Inferior parietal cortex (tissue), 1 donor: ENCODE measurements around the gene E2F2.

Experiments used
- DNase-seq: peaks from one replicate; pipeline ENCODE4 v3.0.0-alpha.2; 2016; ENCODE audit errors: extremely low spot score

Gene E2F2, protein sequence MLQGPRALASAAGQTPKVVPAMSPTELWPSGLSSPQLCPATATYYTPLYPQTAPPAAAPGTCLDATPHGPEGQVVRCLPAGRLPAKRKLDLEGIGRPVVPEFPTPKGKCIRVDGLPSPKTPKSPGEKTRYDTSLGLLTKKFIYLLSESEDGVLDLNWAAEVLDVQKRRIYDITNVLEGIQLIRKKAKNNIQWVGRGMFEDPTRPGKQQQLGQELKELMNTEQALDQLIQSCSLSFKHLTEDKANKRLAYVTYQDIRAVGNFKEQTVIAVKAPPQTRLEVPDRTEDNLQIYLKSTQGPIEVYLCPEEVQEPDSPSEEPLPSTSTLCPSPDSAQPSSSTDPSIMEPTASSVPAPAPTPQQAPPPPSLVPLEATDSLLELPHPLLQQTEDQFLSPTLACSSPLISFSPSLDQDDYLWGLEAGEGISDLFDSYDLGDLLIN

DNA sequence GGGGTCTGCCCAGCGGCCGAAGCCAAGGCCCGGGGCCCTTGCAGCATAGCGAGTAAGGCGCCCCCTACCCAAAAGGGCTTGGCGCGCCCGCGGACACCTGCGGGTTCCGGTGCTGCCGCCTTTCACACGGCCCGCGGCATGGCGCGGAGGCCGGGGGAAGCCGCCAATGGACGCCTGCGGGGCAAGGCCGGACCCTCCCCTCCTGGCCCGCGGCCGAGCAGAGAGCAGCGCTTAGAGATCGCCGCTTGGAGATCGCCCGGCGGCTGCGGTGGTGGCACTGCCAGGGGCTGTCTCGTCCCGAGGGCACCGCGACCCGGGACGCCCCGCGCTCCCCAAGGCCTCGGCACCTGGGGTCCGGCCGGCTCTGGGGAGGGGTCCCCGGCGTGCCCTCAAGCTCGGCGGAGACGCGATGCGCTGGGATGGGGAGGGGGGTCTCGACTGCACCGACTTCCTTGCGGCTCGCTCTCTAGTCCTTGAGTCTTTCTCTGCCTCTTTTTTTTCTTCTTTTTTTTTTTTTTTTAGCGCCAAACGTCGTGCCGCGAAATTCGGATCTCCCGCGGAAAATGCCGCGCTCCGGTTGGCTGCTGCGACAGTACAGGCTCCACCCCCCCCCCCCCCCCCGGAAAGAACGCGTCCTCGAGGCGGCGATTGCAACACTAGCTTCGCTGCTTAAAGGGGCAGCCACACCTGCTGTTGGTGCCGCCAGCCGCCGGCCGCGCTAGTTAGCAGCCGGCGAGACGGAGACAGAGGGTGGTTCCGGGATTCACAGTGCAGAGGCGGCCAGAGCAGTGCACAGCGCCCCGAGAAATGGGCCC lies at the start of gene E2F2:
E2F2 (minus strand) TSS at position 487 of the 815 bp plus-strand sequence; CDS start at position 47, 440 bp downstream.
- peak; percentile 73 for DNase-seq

DNA sequence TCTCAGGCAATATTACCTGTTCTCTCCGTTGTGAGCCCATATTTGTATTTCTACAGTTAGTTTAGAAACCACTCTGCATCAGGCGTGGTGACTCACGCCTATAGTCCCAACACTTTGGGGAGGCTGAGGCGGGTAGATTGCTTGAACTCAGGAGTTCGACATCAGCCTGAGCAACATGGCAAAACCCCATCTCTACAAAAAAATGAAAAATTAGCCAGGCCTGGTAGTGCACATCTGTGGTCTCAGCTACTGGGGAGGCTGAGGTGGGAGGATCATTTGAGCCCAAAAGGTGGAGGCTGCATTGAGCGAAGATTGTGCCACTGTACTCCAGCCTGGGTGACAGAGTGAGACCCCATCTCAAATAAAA lies 47.9 kb upstream of the E2F2 start:
- DNase-seq: no peak

DNA sequence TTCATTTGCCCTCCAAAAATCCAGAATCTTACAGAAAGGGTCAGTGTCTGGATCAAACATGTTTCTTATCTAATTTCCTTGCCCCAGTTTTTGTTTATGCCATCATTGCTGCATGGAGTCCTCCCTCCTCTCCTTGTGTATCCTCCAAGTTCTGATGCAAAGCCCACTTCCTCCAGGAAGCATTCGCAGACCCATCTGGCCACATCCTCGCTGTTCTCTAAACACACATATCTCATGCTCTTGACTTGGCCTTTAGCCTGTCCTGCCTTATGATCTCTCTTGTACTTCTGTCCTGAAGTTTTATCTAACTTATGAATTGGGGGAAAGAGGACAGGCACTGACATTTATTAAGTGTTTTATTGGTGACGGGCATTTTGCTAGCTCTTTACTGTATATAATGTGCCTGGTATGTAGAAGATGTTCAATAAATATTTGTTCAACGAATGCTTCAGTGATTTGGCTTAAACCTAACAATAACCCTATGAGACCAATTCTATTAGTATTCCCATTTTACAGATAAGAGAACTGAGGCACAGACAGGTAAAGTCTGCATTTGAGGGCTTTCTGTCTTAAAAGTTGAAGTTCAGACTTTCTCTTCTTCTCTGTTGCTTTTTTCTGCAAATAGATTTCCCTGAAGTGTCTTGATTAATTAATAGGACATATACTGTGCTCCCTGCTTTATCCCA lies 47.4 kb upstream of the E2F2 start:
- DNase-seq: no peak

DNA sequence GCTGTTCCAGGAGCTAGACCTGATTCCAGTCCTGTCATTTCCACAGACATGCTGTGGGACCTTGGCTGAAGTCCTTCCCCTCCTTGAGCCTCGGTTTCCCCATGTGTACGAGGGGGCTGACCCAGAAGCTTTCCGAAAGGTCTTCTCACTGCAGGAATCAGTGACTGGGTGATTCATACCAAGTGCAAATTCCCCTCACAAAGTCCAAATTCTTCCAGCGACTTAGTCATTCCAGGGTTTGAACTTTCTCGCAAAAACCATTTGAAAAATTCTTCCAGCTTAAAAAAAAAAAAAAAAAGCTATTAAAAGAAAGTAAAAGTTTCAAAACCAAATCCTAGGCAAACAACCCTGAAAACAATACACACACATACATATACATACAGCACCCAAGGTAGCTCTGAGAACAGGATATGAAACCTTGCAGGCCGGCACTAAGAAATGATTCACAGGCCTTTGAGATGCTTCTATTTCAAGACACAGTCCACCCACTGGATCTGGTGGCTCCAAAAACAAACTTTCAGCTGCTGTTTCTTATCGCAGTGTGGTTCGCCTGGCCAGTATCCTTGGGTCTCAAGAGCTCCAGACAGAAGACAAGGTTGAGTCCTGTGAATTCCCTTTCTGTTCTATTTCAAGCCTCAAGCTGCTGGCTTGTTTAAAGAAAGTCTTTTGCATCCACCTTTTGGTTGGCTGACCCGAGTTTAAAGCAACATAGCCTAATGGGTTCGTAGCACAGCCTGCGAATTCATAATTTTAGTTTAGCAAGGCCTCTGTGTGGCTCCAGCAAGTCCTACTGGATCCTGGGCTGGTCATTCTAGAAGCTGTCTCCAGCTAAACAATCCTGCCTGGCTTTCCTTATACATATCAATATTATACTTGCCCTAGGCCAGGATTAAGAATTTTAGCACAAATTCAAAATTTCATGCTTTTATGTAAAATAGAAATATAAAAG lies 46.3 kb upstream of the E2F2 start:
- no peak for DNase-seq

DNA sequence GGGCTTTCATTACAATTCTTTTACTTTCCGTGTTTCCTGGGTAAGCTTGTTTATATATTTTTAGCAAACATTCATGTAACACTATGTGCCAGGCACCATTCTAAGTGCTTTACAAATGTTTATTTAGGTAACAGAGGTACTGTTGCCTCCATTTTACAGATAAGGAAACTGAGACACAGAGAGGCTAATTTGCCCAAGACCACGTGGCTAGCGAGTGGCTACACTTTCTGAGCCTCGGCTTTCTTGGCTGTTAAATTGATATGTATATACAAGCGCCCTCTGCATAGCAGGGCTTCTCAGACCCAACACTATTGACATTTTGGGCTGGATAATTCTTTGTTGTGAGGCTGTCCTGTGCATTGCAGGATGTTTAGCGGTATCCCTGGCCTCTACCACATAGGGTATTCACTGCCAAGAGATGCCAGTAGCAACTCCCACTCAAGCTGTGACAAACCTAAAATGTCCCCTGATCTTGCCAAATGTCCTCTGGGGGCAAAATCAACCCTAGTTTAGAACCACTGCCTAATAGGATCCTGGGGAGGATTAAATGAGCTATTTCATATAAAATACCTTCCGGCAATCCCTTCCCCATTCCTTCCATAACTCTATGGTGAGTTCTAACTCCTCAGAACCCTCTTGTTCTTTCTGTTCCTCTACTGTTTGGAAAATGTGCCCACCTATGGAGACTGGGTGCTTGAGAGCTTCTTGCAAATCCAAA lies 45.5 kb upstream of the E2F2 start:
- no peak for DNase-seq

DNA sequence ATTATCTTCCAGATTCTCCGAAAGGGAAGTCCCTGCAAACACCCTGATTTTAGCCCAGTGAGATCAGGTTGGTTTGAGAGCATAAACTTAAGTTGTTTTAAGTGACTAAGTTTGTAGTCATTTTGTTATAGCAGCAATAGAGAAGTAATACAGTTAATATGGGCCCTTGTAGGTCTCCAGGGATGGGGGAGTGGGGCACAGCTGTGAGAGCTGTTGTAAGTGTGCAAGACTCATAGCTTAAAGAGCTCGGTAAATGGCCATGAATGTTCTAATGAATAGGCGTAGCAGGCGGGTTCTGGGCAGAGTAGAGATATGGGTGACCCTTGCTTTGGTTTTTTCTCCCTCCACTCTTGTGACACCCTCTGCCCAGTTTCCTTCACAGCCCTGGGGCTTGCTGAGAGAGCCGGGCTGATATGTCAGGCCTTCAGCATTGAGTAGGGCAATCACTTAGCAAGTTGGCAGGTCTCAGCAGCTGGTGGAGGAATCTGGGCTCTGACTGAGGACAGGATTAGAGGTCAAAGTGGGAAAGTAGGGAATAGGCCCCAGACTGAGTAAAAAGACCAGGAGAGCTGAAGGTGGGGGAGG lies 44.3 kb upstream of the E2F2 start:
- no peak for DNase-seq

DNA sequence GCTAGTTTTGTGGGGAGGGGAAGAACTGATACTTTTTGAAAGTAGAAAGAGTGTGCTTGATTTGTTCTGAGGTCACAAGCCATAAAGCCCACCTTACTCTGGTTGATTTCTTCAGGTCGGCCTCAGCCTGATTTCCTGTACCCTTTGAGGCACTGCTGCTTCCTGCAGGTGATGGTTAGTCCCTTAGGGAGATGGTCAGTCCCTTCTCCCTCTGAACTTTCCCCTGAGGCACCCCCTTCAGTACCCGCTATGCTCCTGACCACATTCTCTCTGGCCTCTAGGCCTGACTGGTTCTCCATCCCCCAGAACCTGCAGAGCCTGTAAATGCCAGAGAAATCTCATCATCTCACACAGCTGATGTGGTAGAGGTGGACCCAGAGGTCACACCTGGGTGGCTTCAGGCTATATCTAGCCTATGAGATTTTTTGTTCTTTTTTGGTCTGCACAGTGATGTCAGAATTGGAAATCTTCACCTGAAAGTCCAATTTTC lies 43.3 kb upstream of the E2F2 start:
- no peak for DNase-seq

DNA sequence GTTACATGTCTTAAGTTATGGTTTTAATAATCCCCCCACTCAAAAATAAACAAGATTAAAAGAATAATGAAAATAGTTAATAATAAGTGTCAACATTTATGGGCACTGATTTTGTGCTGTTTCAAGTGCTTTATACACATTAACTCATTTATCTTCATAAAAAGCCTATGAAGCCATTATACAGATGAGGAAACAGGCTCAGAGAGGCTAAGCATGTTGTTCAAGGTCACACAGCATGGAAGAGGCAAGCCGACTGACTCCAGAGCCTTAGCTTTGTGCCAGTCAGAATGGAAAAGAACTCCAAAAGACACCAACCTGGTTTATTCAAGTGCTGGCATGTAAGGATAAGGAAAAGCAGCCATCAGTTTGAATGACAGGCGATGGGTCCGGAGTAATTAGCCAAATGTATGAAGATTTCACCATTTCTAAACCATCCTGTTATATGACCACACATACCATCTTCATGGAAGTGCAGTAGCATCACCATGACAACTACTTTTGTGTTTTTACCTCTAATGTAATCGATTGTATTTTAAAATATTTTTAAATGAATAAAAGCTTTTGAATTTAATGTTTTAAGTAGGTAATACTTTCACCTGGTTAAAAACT lies 42.6 kb upstream of the E2F2 start:
- DNase-seq: no peak

DNA sequence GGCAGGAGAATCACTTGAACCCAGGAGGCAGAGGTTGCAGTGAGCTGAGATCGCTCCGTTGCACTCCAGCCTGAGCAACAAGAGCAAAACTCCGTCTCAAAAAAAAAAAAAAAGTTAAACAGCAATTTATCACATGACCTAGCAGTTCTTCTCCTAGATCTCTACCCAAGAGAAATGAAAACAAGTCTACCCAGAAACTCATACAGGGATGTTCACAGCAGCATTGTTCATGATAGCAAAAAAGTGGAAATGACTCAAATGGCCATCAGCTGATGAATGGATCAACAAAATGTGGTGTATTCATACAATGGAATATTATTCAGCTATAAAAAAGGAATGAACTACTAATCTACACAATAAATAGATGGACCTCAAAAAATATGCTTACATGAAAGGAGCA lies 40.4 kb upstream of the E2F2 start:
- DNase-seq: no peak

DNA sequence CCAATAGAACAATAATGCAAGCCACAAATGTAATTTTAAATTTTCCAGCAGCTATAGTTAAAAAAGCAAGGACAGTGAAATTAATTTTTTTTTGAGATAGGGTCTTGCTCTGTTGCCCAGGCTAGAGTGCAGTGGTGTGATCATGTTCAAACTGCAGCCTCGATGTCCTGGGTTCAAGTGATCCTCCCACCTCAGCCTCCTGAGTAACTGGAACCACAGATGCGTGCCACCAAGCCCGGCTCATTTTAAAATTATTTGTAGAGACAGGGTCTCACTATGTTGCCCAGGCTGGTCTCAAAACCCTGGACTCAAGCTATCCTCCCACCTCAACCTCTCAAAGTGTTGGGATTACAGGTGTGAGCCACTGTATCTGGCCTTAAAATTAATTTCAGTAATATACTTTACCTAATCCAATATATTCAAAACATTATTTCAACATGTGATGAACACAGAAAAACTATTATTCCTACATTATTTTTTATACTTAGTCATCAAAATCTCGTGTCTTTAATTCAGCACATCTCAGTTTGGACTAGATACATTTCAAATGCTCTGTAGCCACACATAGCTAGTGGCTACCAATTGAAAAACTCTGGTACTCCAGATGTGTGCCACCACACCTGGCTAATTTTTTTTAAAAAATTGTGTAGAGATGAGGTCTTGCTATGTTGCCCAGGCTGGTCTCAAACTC lies 39.1 kb upstream of the E2F2 start:
- DNase-seq: no peak

DNA sequence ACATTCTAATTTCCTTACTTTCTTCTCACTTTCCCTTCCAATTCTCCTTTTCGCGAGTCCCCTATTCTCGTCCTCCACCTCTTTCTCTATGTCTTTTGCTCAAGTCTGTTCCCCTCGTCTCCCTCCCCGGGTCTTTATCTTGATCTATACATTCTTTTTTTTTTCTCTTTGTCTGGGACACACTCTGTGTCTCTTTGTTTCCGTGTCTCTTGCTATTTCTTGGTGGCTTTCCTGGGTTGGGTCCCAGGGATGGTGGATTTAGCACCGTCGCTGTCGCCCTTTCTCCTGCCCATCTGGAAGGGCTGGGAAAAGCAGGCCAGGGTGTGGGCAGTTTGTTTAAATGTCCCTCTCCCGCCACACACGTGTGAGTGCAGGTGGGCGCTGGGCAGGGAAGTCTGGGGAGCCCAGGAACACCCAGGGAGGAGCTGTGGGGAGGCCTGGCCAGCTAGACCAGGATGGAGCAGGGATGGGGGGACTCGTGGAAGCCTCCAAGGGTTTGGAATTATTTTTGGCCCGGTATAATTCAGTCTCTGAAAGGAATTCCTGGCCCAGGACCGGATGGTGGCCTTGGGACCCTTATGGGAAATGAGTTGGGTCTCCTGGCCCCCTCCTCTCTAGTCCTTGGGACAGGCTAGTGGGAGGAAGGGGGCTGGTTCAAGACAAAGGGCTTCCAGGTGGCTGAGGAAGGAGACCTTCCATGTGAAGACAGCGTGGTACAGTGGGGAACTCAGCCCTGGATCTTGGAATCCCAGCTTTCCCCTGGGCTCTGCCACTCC lies 37.8 kb upstream of the E2F2 start:
- DNase-seq: no peak

DNA sequence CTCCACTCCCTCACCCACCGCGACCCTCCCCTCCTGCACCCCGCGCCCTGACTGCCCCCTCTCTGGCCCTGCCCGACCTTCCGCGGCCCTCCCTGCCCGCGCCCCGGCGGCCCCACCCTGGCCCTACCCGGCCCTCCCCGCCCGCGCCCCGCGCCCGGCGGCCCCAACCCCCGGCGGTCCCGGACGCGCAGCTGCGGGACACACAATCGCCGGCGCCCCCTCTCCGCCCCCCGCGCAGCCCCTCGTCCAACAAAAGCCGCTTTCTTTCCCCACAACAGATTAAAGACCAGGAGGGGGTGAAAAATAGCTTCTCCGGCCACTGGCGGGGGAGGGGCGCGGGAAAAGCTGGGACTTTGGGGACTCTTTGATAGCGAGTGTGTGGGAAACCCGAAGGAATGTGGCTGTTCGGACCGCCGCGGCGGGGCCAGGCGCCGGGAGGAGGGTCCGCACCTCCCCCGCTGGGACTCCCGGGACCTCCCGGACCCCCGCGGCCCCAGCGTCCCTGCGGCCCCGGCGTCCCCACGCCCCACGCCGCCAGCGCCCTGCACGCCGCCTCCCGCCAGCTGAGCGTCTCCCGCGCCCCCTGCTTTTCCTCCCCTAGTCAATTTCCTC lies 37.1 kb upstream of the E2F2 start:
- DNase-seq: no peak

DNA sequence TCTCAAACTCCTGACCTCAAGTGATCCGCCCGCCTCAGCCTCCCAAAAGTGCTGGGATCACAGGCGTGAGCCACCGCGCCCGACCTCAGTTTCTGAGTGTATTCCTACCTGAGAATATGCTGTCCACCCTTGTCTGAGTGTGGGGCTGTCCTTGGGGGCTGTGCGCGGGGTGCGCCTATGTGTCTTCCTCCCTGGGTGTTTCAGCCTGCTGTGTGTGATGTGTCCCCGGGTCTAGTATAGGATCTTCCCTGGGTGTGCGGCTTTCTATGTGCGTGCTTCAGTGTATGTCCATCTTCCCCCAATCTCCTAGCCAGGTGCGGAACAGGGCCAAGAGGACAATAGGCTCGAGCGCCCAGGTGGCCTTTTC lies 36.6 kb upstream of the E2F2 start:
- DNase-seq: no peak

DNA sequence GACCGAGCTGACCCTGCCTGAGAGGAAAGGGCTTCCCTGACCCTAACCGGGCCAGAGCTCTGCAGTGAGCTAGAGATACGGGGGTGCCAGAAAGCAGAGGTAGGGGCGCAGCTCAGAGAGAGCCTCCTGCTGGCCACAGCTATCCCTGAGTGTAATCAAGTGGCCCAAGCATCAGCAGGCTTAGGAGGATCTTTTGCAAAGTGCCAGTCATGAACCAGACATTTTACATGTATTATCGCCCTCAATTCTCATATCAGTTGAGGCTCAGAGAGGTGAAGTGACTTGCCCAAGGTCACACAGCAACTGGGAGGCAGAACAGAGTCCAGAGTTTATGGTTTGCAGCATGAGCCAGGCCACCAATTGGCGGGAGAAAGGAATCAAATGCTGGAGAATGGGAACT lies 35.3 kb upstream of the E2F2 start:
- no peak for DNase-seq

DNA sequence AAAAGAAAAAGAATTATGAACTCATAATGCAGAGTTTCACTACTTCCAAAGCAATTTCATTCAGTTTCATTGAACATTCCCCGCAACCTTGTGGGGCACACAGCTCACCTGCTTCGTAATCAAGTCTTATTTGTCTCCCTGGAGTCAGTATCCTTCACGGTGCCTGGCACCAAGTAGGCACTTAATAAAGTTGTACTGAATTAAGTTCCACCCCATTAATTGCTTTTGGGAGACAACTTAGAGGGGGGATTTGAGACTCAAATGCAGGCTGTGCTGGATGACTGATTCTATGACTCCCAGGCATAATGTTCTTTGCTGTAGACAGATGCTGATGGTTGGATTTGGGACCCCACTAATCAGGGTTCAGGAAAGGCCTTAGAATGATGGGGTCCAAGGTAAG lies 34.7 kb upstream of the E2F2 start:
- DNase-seq: no peak

DNA sequence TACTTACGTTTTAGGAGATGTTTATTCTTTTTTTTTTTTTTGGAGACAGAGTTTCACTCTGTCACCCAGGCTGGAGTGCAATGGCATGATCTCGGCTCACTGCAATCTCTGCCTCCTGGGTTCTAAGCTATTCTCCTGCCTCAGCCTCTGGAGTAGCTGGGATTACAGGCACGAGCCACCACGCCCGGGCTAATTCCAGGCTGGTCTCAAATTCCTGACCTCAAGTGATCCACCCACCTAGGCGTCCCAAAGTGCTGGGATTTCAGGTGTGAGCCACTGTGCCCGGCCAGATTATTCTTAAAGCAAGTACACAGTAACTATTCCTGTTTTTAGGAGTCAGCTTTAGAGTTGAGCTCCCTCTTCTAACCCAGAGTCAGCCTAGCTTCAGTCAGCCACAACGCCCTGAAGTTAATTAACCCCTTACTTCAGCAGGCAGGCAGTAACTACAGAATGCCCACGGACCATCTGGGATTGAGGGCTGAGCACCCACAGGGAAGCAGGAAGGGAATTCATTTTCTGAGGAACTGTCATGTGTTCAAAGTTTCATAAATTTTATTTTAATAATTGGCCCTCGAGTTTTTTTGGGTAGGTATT lies 33.6 kb upstream of the E2F2 start:
- no peak for DNase-seq

DNA sequence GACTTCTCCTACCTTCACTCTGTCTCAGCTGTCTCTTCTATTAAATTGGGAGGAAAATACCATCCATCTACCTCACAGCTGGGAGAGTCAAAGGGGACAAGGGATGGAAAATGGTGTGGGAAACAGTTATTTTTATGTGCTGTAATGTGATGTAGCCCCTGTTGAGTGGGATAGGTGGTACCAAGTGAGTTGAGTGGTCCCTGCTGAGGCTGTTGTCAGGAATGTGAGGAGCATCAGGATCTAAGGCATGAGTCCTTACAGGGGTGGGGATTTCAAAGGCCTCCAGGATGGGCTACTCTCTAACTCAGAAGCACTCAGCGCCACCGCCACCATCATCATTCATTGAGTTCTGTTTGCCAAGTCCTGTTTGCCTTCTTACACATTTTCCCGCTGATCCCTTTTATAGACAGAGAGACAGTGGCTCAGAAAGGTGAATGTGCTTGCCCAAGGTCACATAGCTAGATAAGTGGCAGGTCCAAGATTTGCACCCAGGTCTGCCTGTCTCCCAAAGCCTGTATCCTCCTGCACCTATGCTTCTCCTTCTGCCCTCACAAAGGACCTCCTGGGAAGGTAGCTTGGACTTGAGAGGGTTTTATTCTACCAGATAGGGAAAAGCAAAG lies 32.8 kb upstream of the E2F2 start:
- DNase-seq: no peak
